ENCODE data around the gene DLGAP4. TPM values are rescaled to one million over a fixed set of nuclear protein-coding genes. Genes with fewer than 3 reads are reported as not detected.

DLGAP4 gene
- total RNA-seq, 1 donor from 2014 or later, result 172 TPM

DNA sequence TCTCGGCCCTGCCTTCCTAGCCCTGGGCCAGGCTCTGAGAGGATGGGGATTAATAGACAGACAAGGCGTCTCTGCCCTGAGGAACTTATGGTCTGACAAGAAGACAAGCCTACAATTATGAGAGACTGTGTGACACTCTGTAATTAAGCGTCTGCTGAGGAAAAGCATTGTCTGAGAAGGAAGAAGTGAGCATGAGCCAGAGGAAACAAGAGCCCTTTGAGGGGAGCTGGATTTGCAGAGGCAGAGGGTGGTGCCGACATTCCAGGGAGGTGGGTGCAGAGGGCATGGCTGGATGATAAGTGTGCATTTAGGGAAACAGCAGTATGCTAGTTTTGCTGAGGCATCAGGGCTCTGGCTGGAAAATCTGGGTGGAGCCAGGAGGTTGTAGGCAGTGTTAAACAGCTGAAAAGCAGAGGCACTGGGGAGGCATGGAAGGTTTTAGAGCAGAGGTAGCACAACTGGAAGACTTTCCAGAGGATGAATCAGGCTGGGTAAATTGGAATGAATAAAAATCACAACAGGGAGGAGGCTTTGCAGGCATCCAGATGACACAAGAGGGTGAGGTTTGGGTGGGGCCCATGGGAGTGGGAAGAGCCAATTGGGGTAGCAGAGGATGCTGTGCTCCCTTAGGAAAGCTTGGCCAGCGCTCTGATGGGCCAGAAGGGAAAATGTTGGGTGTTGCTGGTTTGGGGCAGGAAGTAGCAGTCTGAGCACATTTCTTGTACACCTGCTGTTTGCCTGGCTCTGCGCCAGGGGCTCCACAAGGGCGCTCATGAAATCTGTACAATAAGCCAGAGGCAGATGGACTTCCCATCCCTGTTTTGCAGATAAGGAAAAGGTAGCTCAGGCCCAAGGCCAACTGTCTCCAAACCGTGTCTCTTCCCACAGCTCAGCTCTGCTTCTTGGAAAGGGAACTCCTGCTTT is 161.2 kb downstream of the DLGAP4 start:
- Mint-ChIP-seq H3K9me3 (ENCODE audit: unreplicated experiment) (no peaks in the 10 kb centered on the region), H3K27ac (ENCODE audit: unreplicated experiment) (peak overlapping the region; percentile 84), H3K4me3 (ENCODE audit: unreplicated experiment) (peak overlapping the region; percentile 63), H3K27me3 (ENCODE audit: unreplicated experiment) (peaks cover 14% of the 10 kb centered on the region), H3K4me1 (ENCODE audit: unreplicated experiment) (peaks cover 84% of the 10 kb centered on the region), H3K36me3 (ENCODE audit: low read depth, unreplicated experiment) (peaks cover 15% of the 10 kb centered on the region)
- TF ChIP-seq, protein P1, sequence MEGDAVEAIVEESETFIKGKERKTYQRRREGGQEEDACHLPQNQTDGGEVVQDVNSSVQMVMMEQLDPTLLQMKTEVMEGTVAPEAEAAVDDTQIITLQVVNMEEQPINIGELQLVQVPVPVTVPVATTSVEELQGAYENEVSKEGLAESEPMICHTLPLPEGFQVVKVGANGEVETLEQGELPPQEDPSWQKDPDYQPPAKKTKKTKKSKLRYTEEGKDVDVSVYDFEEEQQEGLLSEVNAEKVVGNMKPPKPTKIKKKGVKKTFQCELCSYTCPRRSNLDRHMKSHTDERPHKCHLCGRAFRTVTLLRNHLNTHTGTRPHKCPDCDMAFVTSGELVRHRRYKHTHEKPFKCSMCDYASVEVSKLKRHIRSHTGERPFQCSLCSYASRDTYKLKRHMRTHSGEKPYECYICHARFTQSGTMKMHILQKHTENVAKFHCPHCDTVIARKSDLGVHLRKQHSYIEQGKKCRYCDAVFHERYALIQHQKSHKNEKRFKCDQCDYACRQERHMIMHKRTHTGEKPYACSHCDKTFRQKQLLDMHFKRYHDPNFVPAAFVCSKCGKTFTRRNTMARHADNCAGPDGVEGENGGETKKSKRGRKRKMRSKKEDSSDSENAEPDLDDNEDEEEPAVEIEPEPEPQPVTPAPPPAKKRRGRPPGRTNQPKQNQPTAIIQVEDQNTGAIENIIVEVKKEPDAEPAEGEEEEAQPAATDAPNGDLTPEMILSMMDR (IDR thresholded peaks at IDR 0.05; ENCODE audit: unreplicated experiment), result no peak
- DNase-seq (ENCODE audit: low spot score), result no peak

DNA sequence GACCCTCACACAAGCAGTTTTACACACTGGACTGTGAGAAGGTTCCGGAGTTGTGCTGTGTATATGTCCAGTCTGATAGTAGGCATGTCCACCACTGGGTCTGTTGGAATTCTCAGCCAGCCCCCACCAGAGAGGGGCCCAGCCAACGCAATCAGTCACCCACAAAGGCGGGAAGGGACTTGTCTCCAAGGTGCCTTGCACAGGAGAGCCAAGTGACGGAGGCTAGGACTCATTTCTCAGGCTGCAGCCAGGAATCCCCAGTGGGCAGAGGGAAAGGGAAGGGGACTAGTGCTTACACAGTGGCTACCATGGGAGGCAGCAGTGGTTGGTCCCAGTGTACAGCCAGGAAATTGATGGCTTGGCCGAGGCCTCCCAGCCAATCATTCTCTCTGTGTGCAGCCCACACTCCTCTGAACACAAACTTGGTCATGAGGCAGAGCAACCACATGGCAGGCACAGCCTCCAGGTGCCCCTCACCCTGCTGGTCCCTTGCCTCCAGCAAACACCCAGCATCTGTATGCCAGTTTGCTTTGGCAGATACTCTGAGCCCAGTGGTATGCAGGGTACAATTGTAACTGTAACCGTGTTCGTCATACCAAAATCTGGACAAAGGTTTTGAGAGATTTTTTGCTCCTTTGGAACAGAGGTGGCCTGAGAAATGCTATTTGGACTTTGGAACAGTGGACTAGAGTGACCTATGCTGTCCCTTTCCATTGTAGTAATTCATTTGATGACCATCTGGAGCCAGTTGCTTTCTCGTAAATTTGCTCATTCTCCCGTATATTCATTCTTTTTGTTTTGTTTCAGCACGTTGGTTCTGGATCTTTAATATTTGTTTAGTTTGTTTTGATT is 162.2 kb downstream of the DLGAP4 start:
- DNase-seq (ENCODE audit: low spot score), result no peak
- no peak overlapping the region for H3K27ac Mint-ChIP-seq (ENCODE audit: unreplicated experiment)

DNA sequence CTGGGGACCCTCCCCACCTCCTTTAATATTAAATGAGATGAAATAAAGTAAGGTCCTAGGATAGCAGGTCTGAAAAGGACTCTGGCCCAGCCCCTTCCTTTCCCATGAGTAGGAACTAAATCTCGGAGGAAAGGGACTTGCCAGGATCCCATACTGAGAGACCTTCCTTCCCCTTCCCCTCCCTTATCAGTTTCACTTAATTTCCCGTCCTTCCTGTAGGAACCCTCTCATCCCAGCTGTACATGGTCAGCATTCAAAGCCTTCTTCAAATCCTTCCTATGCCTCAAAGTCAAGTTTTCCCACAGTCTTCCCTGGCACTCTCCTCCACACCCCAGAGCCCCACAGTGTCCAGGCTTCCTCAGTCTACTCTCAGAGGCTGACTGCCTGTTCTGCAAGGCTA is 163.8 kb downstream of the DLGAP4 start:
- Mint-ChIP-seq H3K27me3 (ENCODE audit: unreplicated experiment) (peaks cover 8% of the 10 kb centered on the region), H3K36me3 (ENCODE audit: low read depth, unreplicated experiment) (peaks cover 20% of the 10 kb centered on the region), H3K27ac (ENCODE audit: unreplicated experiment) (peak overlapping the region; percentile 58), H3K9me3 (ENCODE audit: unreplicated experiment) (no peaks in the 10 kb centered on the region), H3K4me1 (ENCODE audit: unreplicated experiment) (peaks cover 88% of the 10 kb centered on the region), H3K4me3 (ENCODE audit: unreplicated experiment) (peak overlapping the region; percentile 40)
- TF ChIP-seq, protein P1 (IDR thresholded peaks at IDR 0.05; ENCODE audit: unreplicated experiment), result no peak
- DNase-seq (ENCODE audit: low spot score), result no peak

More for the DNA sequence above, 162.2 kb downstream of the DLGAP4 start:
- Mint-ChIP-seq H3K36me3 (ENCODE audit: low read depth, unreplicated experiment) (peaks cover 15% of the 10 kb centered on the region), H3K27me3 (ENCODE audit: unreplicated experiment) (peaks cover 11% of the 10 kb centered on the region), H3K4me3 (ENCODE audit: unreplicated experiment) (peak overlapping the region; percentile 0), H3K9me3 (ENCODE audit: unreplicated experiment) (no peaks in the 10 kb centered on the region), H3K4me1 (ENCODE audit: unreplicated experiment) (peaks cover 88% of the 10 kb centered on the region)
- TF ChIP-seq, protein P1 (IDR thresholded peaks at IDR 0.05; ENCODE audit: unreplicated experiment), result no peak

DNA sequence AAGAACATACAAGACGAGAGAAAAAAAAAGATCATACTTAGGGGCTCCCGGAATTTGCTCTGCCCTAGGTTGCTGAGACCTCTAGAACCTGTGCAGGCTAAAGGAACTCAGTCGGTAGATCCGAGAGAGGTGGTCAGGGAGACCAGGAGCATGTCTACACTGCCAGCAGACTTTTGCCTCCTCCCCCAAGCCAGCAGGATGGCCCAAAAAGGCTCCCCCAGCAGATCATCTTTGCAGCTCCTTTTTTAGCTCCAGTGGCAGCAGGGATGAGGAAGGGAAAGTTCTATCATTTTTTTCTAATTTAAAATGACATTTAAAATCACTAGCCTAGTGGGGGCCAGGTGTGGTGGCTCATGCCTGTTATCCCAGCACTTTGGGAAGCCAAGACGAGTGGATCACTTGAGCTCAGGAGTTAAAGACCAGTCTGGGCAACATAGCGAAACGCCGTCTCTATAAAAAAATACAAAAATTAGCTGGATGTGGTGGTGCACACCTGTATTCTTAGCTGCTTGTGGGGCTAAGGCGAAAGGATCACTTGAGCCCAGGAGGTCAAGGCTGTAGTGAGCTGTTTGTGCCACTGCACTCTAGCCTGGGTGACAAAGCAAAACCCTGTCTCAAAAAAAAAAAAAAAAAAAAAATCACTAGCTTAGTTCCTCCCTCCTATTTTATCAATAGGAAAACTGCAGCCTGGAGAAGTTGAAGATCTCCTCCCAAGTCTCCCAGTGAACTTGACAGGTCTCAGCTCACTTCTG is 165.9 kb downstream of the DLGAP4 start:
- Mint-ChIP-seq H3K27me3 (ENCODE audit: unreplicated experiment) (peaks cover 8% of the 10 kb centered on the region), H3K9me3 (ENCODE audit: unreplicated experiment) (no peaks in the 10 kb centered on the region), H3K36me3 (ENCODE audit: low read depth, unreplicated experiment) (peaks cover 8% of the 10 kb centered on the region), H3K4me1 (ENCODE audit: unreplicated experiment) (peaks cover 68% of the 10 kb centered on the region), H3K4me3 (ENCODE audit: unreplicated experiment) (no peak overlapping the region), H3K27ac (ENCODE audit: unreplicated experiment) (peak overlapping the region; percentile 19)
- no peak for DNase-seq (ENCODE audit: low spot score)
- TF ChIP-seq, protein P1 (IDR thresholded peaks at IDR 0.05; ENCODE audit: unreplicated experiment), result no peak

Measured in endothelial cell (in vitro differentiated cells).